ENCODE data around the gene ACAP2. TPM values are rescaled to one million over a fixed set of nuclear protein-coding genes. Genes with fewer than 3 reads are reported as not detected.

ACAP2 gene
- total and polyA plus RNA-seq, 2 experiments from 2014 or later, result 45.6 to 104 TPM

GRCh38 chr3:195256639-195257453 lies 186.0 kb downstream of the ACAP2 start:
- no peak overlapping the region; the same call in 1 of the 2 replicates for H3K27ac Mint-ChIP-seq
- no peak overlapping the region for H3K4me3 Mint-ChIP-seq
- H3K36me3 ChIP-seq (ENCODE audit: insufficient read depth), result no peaks in the 10 kb centered on the region
- H3K27me3 ChIP-seq (ENCODE audit: insufficient read depth), result no peaks in the 10 kb centered on the region
- no peaks in the 10 kb centered on the region for H3K36me3 Mint-ChIP-seq (ENCODE audit: low read depth)
- H3K4me1 Mint-ChIP-seq, result peaks cover 64% of the 10 kb centered on the region
- DNase-seq (ENCODE audit: low spot score), result no peak
- H2AFZ ChIP-seq, result no peak overlapping the region
- TF ChIP-seq STAT1 (IDR thresholded peaks at IDR 0.05; ENCODE audit: unreplicated experiment) (no peak), NANOG (IDR thresholded peaks at IDR 0.05; ENCODE audit: borderline replicate concordance) (no peak), CTCF (conservative IDR thresholded peaks at IDR 0.05; ENCODE audit: low read depth in 2 of 2) (no peak), EZH2phosphoT487 (IDR thresholded peaks at IDR 0.05; ENCODE audit: unreplicated experiment) (no peak), EZH2 (IDR thresholded peaks at IDR 0.05; ENCODE audit: low read depth, unreplicated experiment) (no peak), ZNF114 (CRISPR knock-in tag; IDR thresholded peaks at IDR 0.05) (no peak)
- H3K79me2 ChIP-seq (replicated peaks; ENCODE audit: insufficient read depth), result peaks cover 78% of the 10 kb centered on the region
- H3K27me3 Mint-ChIP-seq (ENCODE audit: insufficient read depth, low read depth, poor library complexity), result peaks cover 11% of the 10 kb centered on the region
- no peaks in the 10 kb centered on the region for H3K9me3 Mint-ChIP-seq
- no peak overlapping the region for H3K4me2 ChIP-seq
- H3F3A ChIP-seq (replicated peaks; ENCODE audit: low read depth), result peaks cover 19% of the 10 kb centered on the region; the same call in 1 of the 2 replicates
- peaks cover 36% of the 10 kb centered on the region for H3K4me1 ChIP-seq (ENCODE audit: insufficient read depth)
- no peak overlapping the region for H3K27ac ChIP-seq (ENCODE audit: low read depth)
- no peak for ATAC-seq
- H4K20me1 ChIP-seq (replicated peaks; ENCODE audit: insufficient read depth), result peaks cover 14% of the 10 kb centered on the region
- no peaks in the 10 kb centered on the region for H3K9me2 ChIP-seq (ENCODE audit: insufficient read depth)
- no peak overlapping the region for H3K4me3 ChIP-seq

- H2AFZ ChIP-seq, result no peak overlapping the region
- Mint-ChIP-seq H3K36me3 (ENCODE audit: low read depth) (no peaks in the 10 kb centered on the region), H3K27ac (no peak overlapping the region), H3K27me3 (ENCODE audit: insufficient read depth, low read depth, poor library complexity) (peaks cover 11% of the 10 kb centered on the region), H3K4me3 (no peak overlapping the region), H3K9me3 (no peaks in the 10 kb centered on the region), H3K4me1 (peaks cover 67% of the 10 kb centered on the region)
- H3K9me2 ChIP-seq (ENCODE audit: insufficient read depth), result no peaks in the 10 kb centered on the region
- no peak overlapping the region for H3K4me3 ChIP-seq
- peaks cover 27% of the 10 kb centered on the region for H3K4me1 ChIP-seq (ENCODE audit: insufficient read depth)
- peaks cover 11% of the 10 kb centered on the region; the same call in 1 of the 2 replicates for H3F3A ChIP-seq (replicated peaks; ENCODE audit: low read depth)
- no peak overlapping the region for H3K27ac ChIP-seq (ENCODE audit: low read depth)
- no peak for TF ChIP-seq EZH2phosphoT487 (IDR thresholded peaks at IDR 0.05; ENCODE audit: unreplicated experiment)
- TF ChIP-seq CTCF (conservative IDR thresholded peaks at IDR 0.05; ENCODE audit: low read depth in 2 of 2), result no peak
- TF ChIP-seq POLR2AphosphoS5 (IDR thresholded peaks at IDR 0.05; ENCODE audit: low read depth), result no peak
- TF ChIP-seq ETS1 (IDR thresholded peaks at IDR 0.05), result no peak
- no peak for TF ChIP-seq ZNF331 (CRISPR knock-in tag; IDR thresholded peaks at IDR 0.05; ENCODE audit: low read depth)
- TF ChIP-seq ZNF114 (CRISPR knock-in tag; IDR thresholded peaks at IDR 0.05), result no peak
- TF ChIP-seq NANOG (IDR thresholded peaks at IDR 0.05; ENCODE audit: borderline replicate concordance), result no peak
- 0 out of 2 replicates have a peak, but pooled peaks cover 5% of the 10 kb centered on the region for H4K20me1 ChIP-seq (replicated peaks; ENCODE audit: insufficient read depth)
- no peak for DNase-seq (ENCODE audit: low spot score)
- ATAC-seq, result no peak
- H3K36me3 ChIP-seq (ENCODE audit: insufficient read depth), result no peaks in the 10 kb centered on the region
- no peaks in the 10 kb centered on the region for H3K27me3 ChIP-seq (ENCODE audit: insufficient read depth)
- H3K79me2 ChIP-seq (replicated peaks; ENCODE audit: insufficient read depth), result peaks cover 83% of the 10 kb centered on the region
- no peak overlapping the region for H3K4me2 ChIP-seq
Measured at GRCh38 chr3:195255571-195256501, 187.0 kb downstream of the ACAP2 start.
